Measurements from ENCODE around the gene COPRS.

Gene COPRS, protein sequence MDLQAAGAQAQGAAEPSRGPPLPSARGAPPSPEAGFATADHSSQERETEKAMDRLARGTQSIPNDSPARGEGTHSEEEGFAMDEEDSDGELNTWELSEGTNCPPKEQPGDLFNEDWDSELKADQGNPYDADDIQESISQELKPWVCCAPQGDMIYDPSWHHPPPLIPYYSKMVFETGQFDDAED

DNA sequence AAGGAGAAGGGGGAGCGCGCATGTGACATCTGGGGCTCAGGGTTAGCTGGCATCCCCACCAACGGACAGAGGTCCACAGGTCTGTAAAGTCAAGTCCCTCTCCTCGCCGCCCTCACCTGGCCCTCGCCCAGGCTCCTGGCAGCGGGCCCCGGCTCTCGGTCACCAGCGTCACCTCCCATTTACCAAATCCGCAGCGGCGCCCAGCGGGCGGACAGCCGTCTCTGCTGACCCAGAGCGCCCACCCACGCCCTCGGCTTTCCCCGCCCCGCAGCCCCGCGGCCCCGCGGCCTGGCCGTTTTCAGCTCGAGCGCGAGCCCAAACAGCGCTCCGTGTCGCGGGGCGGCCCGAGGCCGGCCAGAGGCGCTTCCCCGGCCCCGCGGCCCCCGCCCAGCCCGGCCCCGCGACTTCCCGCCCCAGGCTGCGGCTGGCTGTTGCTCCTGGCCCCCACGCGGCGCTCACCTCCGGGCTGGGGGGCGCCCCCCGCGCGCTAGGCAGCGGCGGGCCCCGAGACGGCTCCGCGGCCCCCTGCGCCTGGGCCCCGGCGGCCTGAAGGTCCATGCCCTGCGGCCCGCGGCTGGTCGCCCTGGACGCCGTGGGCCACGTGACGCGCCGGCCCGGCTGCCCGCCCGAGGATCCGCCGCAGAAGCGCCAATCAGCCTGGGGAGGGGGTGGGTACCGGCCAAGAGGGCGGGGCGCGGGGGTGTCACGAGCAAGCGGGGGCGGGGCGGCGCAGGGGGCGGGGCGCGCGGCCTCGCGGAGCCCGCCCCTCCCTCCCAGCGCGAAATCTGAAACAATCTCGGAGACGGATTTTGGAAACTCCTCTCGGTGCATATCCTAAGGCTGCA lies at the start of gene COPRS:
Gene COPRS (minus strand): TSS at position 603 of the 845 bp plus-strand sequence. CDS start 45 bp downstream, at position 558.
- FAIRE-seq, result no peak

DNA sequence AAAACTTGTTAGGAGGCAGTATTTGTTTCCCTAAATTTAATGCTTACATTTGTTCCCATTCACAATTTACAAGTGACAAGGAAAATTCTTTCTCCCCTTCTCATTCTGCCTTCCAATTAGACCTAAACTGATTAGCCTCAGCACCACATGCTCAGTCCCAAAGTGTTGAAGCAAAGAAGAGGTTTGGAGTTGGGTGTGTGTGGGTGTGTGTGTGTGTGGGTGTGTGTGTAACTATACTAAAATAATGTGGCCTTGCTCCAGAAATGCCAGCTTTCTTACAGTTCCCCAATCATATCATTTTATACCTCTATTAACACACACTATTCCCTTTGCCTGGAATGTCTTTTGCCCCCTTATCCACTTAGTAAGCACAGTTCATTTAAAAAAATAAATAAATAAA lies 49.3 kb upstream of the COPRS start:
- FAIRE-seq, result no peak

DNA sequence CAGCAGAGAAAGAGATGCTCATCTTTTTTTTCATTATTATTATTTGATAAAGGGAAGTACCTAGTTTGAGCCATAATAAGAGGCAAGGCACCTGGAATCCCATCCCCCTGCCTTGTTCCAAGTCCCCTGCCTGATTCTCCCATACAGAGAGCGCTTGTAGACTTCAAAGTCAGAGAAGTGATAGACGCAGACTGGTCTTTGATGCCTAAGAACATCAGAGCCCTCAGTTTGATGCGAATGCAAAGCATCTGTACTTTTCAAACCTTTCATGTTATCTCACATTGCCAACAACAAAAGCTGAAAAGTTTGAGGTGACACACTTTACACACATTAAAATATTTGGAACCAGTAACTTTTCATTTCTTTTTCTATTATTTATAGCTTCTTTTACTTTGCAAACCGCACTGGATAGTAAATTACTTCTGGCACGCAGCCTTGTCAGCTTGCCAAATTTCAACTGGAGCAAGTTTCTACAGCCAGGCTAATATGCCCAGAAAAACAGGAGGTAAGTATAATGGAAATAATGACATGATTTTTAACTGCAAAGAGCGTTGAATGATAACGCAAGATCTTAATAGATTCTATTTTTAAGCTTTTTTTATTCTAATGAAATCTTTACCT lies 48.4 kb upstream of the COPRS start:
- no peak for FAIRE-seq

DNA sequence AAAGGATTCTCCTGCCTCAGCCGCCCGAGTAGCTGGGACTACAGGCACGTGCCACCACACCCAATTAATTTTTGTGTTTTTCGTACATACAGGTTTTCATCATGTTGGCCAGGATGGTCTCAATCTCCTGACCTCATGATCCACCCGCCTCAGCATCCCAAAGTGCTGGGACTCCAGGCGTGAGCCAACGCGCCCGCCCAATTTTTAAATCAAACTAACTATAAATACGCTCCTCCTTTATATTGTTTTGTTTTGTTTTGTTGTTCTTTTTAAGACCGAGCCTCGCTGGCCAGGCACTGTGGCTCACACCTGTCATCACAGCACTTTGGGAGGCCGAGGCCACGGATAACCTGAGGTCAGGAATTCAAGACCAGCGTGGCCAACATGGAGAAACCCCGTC lies 44.4 kb upstream of the COPRS start:
- FAIRE-seq, result no peak

DNA sequence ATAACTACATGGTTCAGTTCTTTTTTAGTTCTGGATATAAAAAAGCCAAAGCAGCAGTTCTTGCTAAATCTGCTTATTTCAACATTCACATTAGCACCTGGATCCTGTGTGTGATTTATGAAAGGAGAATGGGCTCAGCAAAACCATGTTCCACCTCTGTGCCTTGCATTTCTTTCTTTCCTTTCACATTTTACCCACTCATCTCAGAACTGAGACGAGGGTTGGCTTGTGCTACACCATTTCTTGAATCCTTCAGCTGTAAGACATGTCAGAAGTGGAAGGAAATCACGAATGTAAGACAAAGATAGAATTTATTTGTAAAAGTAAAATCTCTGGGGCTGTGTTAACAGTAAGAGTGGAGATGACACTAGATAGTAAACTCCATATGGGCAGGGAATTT lies 43.6 kb upstream of the COPRS start:
- FAIRE-seq, result no peak

DNA sequence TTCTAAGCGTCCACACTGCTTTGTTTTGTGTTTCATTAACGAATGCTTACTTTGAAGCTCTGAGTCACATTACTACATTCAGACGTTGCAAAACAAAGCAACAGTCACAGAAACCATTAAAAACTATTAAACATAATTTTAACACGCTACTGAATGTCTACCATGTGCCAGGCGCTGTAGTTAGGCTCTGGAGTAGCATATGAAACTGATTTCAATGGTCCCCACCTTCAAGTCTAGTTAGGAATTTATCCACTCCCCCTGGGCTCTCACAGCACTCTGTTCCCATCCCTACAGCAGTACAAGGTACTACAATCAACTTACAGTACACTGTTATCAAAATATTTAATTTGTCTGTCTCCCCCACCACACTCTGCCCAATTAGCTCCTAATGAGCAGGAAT lies 41.8 kb upstream of the COPRS start:
- no peak for FAIRE-seq

DNA sequence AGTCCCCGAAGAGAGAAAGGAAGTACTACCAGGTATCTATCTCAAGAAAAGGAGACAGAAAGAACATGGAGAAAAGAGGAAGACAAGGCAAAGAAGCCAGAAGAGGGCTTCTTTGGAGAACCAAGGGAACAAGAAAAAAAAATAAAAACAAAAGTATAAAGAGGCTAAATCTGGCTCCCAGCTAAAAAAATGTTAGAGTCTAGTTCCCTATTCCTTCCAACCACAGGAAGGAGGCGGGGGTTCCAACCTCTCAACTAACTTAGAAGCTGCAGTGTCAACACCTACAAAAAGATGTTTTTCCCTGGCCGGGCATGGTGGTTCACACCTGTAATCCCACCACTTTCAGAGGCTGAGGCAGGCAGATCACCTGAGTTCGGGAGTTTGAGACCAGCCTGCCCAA lies 29.1 kb upstream of the COPRS start:
- FAIRE-seq, result no peak

DNA sequence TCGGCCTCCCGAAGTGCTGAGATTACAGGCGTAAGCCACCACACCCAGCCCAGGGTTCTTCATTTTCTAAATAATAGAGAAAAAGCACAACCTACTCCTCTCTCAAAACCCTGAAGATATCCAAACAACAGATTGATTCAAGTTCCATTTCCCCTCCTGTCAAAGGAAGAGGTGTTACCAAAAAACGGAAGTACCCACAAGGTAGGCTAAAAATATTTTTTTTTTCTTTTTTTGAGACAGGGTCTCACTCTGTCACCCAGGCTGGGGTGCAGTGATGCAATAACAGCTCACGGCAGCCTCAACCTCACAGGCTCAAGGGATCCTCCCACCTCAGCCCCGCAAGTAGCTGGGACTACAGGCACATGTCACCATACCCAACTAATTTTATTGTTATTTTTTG lies 23.5 kb upstream of the COPRS start:
- no peak for FAIRE-seq

DNA sequence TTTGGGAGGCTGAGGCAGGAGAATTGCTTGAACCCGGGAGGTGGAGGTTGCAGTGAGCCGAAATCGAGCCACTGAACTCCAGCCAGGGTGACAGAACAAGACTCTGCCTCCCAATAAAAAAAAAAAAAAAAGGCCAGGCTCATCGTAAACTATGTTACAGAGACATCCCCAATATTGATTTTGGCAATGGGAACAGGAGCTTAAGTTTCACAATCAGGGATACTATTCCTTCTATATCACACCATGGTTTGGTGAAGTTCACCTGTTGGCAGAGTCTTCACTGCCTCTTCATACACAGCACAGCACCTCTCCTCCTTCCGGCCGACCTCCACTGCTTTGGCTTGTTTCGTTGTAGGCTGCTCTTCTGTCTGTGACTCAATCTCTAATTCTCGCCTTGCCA lies 21.3 kb upstream of the COPRS start:
- FAIRE-seq, result no peak

DNA sequence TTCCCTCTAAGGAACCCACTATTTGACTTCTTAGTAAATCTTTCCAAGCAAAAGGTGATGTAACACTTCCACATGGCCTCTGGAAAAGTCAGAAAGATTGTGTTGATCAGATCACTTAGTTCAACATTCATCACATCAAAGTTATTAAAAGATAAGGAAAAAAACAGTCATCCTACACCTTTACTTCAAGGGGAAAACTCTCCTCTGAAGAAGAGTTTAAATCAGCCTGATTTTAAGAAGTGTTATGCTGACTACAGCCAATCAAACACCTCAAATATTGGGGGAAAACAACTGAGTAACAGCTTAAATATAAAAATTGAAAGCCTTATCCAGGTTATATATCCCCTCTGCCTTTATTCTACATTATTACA lies 19.6 kb upstream of the COPRS start:
- FAIRE-seq, result no peak

DNA sequence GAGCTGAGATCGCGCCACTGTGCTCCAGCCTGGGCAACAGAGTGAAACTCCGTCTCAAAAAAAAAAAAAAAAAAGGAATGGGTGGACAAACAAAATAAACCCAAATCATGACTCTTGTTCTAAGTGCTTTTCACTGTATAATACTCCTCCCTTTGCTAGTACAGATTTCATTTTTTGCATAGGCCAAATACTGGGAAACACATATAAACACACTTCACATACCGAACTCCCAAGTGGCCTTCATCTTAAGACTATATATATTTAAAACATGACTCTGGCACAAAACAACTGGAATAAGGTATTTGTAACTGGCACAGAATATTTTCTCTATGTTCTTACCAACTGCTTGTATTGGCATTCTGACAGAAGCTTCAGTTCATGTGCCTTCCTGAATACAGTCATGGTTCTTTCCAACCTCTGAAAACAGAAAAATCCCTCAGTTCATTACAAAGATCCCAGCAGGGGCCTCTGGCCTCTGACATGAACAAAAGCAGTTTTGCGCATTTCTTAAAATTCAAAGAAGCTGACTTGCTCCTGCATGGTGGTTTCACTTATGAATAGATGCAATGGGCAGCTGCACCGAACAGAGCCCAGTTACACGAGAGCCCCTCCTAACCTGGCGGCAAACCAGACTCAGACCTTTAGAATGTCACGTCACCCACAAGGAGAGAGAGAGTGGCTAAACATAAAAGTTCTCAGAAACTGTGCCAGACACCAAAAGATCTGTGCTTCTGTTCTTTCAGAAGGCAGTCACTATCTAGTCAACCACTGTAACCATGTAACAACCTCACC lies 19.1 kb upstream of the COPRS start:
- no peak for FAIRE-seq

DNA sequence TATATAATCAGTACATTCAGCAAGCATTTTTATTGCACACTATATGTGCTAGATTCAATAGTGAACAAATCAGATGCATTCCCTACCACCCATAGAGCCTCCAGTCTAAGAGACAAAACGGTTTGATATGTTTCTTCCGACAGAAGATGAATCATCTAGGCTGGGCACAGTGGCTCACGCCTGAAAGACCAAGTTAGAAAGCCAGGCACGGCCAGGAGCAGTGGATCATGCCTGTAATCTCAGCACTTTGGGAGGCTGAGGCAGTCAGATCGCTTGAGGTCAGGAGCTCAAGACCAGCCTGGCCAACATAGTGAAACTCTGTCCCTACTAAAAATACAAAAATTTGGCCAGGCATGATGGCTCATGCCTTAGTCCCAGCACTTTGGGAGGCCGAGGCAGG lies 18.3 kb upstream of the COPRS start:
- no peak for FAIRE-seq

DNA sequence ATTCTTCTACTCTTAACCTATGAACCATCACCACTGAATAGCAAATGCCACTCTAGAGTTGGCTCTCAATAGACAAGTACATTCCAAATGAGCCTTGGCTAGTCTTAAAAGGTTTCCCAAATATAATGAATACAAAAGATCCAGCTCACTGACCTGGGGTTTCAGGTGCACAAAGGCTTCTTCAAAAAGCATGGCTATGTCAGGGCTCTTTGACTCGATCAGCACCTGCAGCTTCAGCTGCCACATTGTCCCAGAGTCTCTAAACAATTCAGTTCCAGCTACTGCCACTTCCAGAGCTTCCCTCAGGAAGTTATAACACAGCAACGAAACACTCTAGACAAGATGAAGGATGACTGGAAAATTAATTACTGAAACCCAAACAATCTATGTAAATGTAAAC lies 16.0 kb upstream of the COPRS start:
- no peak for FAIRE-seq

DNA sequence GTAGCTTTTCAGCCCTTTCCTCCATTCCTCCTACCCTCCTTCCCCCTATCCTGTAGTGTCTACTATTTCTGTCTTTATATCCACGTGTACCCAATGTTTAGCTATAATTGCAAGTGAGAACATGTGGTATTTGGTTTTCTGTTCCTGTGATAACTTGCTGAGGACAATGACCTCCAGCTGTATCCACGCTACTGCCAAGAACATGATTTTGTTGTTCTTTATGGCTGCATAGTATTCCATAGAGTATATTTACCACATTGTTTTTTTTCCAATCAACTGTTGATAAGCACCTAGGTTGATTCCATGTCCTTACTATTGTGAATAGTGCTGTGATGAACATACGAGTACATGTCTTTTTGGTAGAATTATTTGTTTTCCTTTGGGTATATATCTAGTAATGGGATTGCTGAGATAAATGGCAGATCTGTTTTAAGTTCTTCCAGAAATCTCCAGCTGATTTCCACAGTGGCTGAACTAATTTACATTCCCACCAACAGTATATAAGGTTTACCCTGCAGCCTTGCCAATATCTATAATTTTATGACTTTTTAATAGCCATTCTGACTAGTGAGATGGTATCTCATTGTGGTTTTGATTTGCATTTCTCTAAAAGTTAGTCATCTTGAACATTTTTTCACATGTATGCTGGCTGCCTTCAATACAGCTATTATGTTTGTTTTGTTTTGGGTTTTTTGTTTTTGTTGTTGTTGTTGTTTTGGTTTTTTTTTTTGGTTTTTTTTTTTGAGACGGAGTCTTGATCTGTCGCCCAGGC lies 10.9 kb upstream of the COPRS start:
- FAIRE-seq, result no peak

DNA sequence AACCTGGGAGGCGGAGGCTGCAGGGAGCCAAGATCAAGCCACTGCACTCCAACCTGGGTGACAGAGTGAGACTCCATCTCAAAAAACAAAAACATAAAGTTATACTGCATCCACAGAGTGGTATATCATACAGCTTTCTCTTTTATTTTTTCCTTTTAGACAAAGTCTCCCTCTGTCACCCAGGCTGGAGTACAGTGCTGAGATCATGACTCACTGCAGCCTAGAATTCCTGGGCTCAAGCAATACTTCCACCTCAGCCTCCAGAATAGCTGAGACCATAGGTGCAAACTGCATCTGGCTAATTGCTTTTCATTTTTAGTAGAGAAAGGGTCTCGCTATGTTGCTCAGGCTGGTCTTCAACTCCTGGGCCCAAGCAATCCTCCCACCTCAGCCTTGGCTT lies 10.0 kb upstream of the COPRS start:
- FAIRE-seq, result no peak

DNA sequence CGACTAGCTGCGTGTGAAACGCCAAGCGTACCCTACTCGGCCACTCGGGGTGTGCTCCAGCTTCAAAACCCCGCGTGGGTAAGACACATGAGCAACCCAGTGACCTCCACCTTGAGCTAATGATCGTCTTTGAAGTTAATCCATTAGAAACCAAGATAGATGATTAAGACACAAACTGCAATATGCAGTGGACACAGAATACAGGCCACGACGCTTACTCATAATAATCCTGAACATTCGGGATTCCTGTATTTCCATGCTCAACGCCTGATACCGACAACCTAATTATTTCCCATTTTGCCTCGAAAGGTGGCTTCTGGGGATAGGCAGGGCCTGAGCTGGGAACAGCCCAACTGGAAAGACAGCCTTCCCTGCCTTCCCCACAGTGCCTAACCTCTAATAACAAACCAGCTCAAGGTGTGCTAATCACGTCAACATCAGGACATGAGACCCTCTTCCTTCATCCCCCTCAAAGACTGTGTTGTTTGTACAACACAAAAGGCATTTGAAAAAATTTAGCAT lies 504 bp upstream of the COPRS start:
- FAIRE-seq, result no peak

DNA sequence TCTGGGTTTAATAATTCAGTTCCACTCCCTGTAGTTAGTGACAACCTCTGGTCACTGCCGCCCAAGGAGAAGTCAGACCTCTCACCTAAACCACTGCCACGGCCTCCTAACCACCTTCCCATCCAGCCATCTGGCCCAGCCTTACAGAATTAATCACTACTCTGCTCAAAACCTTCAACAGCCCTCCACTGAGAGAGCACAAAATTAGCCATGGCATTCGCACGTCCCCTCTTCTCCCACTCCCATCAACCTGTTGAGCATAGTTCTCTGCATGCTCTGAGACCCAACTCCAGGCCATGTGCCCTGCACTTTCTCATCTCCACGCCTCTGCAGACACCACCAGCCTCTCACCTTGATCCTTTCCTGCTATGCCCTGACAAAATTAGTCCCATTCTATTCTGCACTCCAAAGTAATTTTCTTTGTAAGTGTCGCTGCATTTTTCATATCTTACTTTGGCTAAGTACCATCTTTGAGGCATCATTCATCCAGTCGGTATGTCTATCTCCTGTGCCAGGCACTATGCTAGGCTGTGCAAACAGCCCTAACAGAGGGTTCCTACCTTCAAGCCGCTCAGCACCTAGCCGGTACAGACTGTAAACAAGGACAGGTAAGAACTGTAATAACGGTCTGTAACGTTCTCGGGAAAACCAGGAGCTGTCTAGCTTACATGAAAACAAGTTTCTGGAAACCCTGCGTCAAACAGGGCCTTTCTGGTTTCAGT lies 963 bp downstream of the COPRS start:
- FAIRE-seq, result no peak

DNA sequence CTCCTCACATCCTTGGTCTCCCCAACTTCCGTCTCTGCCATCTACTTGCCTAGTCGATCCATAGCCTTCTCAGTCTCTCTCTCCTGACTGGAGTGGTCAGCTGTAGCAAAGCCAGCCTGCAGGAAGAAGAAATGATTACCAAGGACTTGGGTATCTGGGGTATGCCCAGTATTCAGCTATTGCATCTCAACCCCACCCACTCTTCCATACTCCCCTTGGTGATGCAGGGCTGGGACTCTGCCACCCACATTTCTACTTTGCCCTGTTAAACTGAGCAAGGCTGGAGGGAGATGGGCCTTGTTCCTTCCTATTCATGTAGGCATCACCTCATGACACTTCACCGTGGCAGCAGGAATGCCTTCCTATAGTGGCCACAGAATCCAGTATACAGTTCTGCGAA lies 2.3 kb downstream of the COPRS start:
- FAIRE-seq, result no peak

DNA sequence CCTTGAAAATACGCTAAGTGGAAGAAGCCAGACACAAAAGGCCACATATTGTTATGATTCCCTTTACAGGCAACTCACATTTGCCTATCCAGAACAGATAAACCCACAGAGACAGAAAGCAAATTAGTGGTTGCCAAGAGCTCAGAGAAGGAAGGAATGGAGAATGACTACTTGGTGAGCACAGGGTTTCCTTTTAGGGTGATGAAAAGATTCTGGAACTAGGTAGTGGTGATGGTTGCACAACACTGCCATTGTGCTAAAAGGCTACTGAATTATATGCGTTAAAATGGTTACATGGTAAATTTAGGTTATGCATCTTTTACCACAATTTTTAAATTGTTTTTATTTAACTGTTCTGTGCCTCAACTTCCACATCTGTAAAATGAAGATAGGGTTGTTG lies 4.4 kb downstream of the COPRS start:
- FAIRE-seq, result no peak

DNA sequence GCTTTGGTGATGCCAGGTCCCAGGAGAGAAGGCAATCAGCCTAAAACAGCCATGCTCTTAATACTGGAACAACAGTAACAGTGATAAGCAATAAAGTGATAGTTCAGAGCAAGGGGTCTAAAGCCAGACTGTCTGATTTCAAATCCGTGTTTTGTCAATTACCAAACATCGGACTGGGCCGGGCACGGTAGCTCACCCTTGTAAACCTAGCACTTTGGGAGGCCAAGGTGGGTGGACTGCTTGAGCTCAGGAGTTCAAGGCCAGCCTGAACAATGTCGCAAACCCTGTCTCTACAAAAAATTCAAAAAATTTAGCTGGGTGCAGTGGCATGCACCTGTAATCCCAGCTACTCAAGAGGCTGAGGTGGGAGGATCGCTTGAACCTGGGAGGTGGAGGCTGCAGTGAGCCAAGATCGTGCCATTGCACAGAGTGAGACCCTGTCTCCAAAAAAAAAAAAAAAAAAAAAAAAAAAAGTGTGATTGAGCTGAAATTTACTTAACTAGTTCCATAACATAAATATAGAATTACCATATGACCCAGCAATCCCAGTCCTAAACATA lies 5.1 kb downstream of the COPRS start:
- no peak for FAIRE-seq

DNA sequence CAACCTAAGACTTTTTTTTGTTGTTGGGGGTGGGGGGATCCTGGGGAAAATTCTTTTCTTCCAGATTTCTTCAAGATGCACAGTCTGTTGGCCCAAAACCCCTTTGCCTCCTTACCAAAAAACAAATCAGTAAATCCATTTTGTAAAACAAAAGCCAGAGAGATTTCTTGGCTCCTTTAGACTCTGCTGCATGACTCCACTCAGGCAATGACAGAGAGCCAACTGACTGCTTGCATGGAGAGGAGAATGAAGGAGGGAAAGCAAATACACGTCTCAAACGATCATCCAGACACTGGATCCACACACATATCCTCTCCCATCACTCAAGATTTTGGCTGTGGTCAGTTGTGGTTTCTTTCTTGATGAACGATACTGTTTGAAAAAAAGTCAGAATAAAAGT lies 13.8 kb downstream of the COPRS start:
- no peak for FAIRE-seq

Measured in A204.1 (cell line).